ENCODE results near the gene HPGDS. TPM values are rescaled to one million over a fixed set of nuclear protein-coding genes. Genes with fewer than 3 reads are reported as not detected.

HPGDS gene
- total and polyA plus RNA-seq, 10 of the 15 experiments (the other 5 are each of a cell fraction or from before 2014, with no cell fraction given): not detected

DNA sequence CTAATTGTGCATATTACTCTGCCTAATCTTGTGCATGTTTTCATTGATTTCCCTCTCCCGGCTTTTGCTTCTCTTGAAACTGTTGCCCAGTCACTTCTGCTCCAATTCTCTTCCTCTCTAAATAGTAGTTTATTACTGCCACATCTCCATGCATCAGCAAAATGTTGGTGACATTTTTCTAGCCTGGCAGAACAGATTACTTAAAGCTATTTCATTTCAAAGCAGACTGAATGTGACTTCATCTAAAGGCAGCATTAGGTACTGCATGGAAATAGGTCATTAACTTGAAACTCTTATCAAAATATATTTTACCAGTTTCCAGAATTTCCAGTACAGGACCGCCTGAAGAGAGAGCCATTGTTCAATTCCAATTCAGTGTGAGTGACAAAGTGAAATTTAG is 52.4 kb downstream of the HPGDS start:
- Histone ChIP-seq H3K4me2 (ENCODE audit: control insufficient read depth, insufficient read depth) (no peak overlapping the region), H3K27ac (ENCODE audit: control insufficient read depth, insufficient read depth) (no peak overlapping the region), H2AFZ (ENCODE audit: control insufficient read depth, low read depth, low read length) (no peak overlapping the region), H3K27me3 (replicated peaks in 1 of 2; ENCODE audit: control insufficient read depth in 2 of 2, insufficient read depth in 2 of 2, low read length in 1 of 2) (no peaks in the 10 kb centered on the region), H3K9me3 (replicated peaks; ENCODE audit: control insufficient read depth, insufficient read depth, low read length) (no peaks in the 10 kb centered on the region), H3K4me3 (no peak overlapping the region), H3K4me1 (ENCODE audit: control insufficient read depth, insufficient read depth, low read length) (no peaks in the 10 kb centered on the region), H3K9ac (ENCODE audit: control insufficient read depth, insufficient read depth, low read length) (no peak overlapping the region), H4K20me1 (ENCODE audit: control insufficient read depth, insufficient read depth) (no peaks in the 10 kb centered on the region), H3K79me2 (ENCODE audit: control insufficient read depth, insufficient read depth, low read length) (no peaks in the 10 kb centered on the region), H3K36me3 (ENCODE audit: control insufficient read depth in 2 of 2, insufficient read depth in 2 of 2, low read length in 1 of 2) (no peaks in the 10 kb centered on the region; a peak in 1 of 4 replicates)
- CTCF ChIA-PET: no interaction called here
- BruUV-seq (replicated peaks): no TSS peak
- ATAC-seq (0 out of 3 replicates have a peak, but pooled peaks have one; percentile 22), DNase-seq (ENCODE audit: low read depth, low spot score) (no peak), FAIRE-seq (no peak)
- in situ Hi-C loops (cut with MboI): no loop called here
- TF ChIP-seq NR2F1 (conservative IDR thresholded peaks at IDR 0.05): no peak
- no peak for TF ChIP-seq SMAD5 (IDR thresholded peaks at IDR 0.05; ENCODE audit: low read depth)
- TF ChIP-seq NFYB (IDR thresholded peaks at IDR 0.05; ENCODE audit: insufficient read depth, low read depth, low read length): no peak
- TF ChIP-seq POLR2AphosphoS2 (IDR thresholded peaks at IDR 0.05; ENCODE audit: low read depth, low read length): no peak
- TF ChIP-seq, protein P1, sequence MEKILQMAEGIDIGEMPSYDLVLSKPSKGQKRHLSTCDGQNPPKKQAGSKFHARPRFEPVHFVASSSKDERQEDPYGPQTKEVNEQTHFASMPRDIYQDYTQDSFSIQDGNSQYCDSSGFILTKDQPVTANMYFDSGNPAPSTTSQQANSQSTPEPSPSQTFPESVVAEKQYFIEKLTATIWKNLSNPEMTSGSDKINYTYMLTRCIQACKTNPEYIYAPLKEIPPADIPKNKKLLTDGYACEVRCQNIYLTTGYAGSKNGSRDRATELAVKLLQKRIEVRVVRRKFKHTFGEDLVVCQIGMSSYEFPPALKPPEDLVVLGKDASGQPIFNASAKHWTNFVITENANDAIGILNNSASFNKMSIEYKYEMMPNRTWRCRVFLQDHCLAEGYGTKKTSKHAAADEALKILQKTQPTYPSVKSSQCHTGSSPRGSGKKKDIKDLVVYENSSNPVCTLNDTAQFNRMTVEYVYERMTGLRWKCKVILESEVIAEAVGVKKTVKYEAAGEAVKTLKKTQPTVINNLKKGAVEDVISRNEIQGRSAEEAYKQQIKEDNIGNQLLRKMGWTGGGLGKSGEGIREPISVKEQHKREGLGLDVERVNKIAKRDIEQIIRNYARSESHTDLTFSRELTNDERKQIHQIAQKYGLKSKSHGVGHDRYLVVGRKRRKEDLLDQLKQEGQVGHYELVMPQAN (conservative IDR thresholded peaks at IDR 0.05): no peak
- TF ChIP-seq KAT2A (conservative IDR thresholded peaks at IDR 0.05; ENCODE audit: control insufficient read depth, low read depth, low read length): no peak
- no peak for TF ChIP-seq ZSCAN29 (IDR thresholded peaks at IDR 0.05)
- TF ChIP-seq, protein P2, sequence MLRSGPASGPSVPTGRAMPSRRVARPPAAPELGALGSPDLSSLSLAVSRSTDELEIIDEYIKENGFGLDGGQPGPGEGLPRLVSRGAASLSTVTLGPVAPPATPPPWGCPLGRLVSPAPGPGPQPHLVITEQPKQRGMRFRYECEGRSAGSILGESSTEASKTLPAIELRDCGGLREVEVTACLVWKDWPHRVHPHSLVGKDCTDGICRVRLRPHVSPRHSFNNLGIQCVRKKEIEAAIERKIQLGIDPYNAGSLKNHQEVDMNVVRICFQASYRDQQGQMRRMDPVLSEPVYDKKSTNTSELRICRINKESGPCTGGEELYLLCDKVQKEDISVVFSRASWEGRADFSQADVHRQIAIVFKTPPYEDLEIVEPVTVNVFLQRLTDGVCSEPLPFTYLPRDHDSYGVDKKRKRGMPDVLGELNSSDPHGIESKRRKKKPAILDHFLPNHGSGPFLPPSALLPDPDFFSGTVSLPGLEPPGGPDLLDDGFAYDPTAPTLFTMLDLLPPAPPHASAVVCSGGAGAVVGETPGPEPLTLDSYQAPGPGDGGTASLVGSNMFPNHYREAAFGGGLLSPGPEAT (IDR thresholded peaks at IDR 0.05; ENCODE audit: low read depth): no peak
- TF ChIP-seq BRCA1 (IDR thresholded peaks at IDR 0.05; ENCODE audit: low read depth, low read length): no peak
- no peak for TF ChIP-seq CEBPB (IDR thresholded peaks at IDR 0.05; ENCODE audit: borderline replicate concordance in 1 of 2, low read depth in 2 of 2, low read length in 2 of 2)
- no peak for TF ChIP-seq STAT1 (conservative IDR thresholded peaks at IDR 0.05)
- TF ChIP-seq, protein P3, sequence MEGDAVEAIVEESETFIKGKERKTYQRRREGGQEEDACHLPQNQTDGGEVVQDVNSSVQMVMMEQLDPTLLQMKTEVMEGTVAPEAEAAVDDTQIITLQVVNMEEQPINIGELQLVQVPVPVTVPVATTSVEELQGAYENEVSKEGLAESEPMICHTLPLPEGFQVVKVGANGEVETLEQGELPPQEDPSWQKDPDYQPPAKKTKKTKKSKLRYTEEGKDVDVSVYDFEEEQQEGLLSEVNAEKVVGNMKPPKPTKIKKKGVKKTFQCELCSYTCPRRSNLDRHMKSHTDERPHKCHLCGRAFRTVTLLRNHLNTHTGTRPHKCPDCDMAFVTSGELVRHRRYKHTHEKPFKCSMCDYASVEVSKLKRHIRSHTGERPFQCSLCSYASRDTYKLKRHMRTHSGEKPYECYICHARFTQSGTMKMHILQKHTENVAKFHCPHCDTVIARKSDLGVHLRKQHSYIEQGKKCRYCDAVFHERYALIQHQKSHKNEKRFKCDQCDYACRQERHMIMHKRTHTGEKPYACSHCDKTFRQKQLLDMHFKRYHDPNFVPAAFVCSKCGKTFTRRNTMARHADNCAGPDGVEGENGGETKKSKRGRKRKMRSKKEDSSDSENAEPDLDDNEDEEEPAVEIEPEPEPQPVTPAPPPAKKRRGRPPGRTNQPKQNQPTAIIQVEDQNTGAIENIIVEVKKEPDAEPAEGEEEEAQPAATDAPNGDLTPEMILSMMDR (IDR thresholded peaks at IDR 0.05 in 2 of 3, conservative IDR thresholded peaks at IDR 0.05 in 1 of 3; ENCODE audit: control insufficient read depth in 2 of 3, extremely low read depth in 1 of 3, insufficient read depth in 1 of 3, low read depth in 3 of 3, low read length in 3 of 3): no peak
- TF ChIP-seq, protein P4, sequence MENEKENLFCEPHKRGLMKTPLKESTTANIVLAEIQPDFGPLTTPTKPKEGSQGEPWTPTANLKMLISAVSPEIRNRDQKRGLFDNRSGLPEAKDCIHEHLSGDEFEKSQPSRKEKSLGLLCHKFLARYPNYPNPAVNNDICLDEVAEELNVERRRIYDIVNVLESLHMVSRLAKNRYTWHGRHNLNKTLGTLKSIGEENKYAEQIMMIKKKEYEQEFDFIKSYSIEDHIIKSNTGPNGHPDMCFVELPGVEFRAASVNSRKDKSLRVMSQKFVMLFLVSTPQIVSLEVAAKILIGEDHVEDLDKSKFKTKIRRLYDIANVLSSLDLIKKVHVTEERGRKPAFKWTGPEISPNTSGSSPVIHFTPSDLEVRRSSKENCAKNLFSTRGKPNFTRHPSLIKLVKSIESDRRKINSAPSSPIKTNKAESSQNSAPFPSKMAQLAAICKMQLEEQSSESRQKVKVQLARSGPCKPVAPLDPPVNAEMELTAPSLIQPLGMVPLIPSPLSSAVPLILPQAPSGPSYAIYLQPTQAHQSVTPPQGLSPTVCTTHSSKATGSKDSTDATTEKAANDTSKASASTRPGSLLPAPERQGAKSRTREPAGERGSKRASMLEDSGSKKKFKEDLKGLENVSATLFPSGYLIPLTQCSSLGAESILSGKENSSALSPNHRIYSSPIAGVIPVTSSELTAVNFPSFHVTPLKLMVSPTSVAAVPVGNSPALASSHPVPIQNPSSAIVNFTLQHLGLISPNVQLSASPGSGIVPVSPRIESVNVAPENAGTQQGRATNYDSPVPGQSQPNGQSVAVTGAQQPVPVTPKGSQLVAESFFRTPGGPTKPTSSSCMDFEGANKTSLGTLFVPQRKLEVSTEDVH (IDR thresholded peaks at IDR 0.05; ENCODE audit: low read depth, partially characterized antibody): no peak
- TF ChIP-seq, protein P5, sequence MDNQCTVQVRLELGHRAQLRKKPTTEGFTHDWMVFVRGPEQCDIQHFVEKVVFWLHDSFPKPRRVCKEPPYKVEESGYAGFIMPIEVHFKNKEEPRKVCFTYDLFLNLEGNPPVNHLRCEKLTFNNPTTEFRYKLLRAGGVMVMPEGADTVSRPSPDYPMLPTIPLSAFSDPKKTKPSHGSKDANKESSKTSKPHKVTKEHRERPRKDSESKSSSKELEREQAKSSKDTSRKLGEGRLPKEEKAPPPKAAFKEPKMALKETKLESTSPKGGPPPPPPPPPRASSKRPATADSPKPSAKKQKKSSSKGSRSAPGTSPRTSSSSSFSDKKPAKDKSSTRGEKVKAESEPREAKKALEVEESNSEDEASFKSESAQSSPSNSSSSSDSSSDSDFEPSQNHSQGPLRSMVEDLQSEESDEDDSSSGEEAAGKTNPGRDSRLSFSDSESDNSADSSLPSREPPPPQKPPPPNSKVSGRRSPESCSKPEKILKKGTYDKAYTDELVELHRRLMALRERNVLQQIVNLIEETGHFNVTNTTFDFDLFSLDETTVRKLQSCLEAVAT (IDR thresholded peaks at IDR 0.05): no peak
- POLR2A ChIA-PET: no interaction called here
- intact Hi-C loops (cut with micrococcal nuclease; ENCODE audit: unreplicated experiment): no loop called here
- RAD21 ChIA-PET (ENCODE audit: unreplicated experiment): no interaction called here
- WGBS (ENCODE audit: insufficient coverage, insufficient replicate concordance, low lambda C conversion rate, missing lambda C conversion rate): 93% methylated on average over 2 of the region's 2 CpGs
- SMC1A ChIA-PET (ENCODE audit: uncharacterized antibody, unreplicated experiment): no interaction called here
